C4-2B (cell line): Measurements from ENCODE around the gene APIP.

Experiments
- ZFX ChIP-seq: fragments of 450-650 bp; IDR thresholded peaks from 2 replicates; pipeline ENCODE4 v1.6.1; 2017
- TF ChIP-seq, protein P1 (sequence below): fragments of 450-650 bp; conservative IDR thresholded peaks from 2 replicates; pipeline ENCODE4 v1.5.1; 2017; ENCODE audit warnings: mild to moderate bottlenecking

- TF ChIP-seq, protein P1, sequence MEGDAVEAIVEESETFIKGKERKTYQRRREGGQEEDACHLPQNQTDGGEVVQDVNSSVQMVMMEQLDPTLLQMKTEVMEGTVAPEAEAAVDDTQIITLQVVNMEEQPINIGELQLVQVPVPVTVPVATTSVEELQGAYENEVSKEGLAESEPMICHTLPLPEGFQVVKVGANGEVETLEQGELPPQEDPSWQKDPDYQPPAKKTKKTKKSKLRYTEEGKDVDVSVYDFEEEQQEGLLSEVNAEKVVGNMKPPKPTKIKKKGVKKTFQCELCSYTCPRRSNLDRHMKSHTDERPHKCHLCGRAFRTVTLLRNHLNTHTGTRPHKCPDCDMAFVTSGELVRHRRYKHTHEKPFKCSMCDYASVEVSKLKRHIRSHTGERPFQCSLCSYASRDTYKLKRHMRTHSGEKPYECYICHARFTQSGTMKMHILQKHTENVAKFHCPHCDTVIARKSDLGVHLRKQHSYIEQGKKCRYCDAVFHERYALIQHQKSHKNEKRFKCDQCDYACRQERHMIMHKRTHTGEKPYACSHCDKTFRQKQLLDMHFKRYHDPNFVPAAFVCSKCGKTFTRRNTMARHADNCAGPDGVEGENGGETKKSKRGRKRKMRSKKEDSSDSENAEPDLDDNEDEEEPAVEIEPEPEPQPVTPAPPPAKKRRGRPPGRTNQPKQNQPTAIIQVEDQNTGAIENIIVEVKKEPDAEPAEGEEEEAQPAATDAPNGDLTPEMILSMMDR = no peak
- no peak for TF ChIP-seq ZFX
Measured at GRCh38 chr11:34843271-34843670, 72.9 kb downstream of the APIP start.
